Keratinocyte (primary cell): Measurements from ENCODE around the gene NCR1. TPM values are rescaled to one million over a fixed set of nuclear protein-coding genes. Genes with fewer than 3 reads are reported as not detected.
"Not testable (repeated sequence)": the region's sequence is repeated elsewhere in the genome, so short reads cannot be mapped to it uniquely, and the experiment has no call there.

Experiments used
- DNase-seq: peaks from one replicate; pipeline ENCODE4 v3.0.0-alpha.2; 2011; ENCODE audit warnings: low read depth, missing footprints, low spot score
- FAIRE-seq: peaks from 2 replicates; lab custom pipeline; 2011; peaks lifted over from hg19 to GRCh38; lab: Jason Lieb, UNC
- H2AFZ ChIP-seq: 2 replicates; pipeline ENCODE4 v1.6.0; 2012; ENCODE audit warnings: low read length, control low read depth, inconsistent platforms; ENCODE audit not compliant: control insufficient read depth
- H3K27ac ChIP-seq: 2 replicates; pipeline ENCODE4 v1.5.1; 2011; ENCODE audit warnings: low read length; ENCODE audit not compliant: control insufficient read depth, insufficient read depth
- H3K27me3 ChIP-seq: 3 replicates; pipeline ENCODE4 v1.6.0; 2011; ENCODE audit warnings: low read length; ENCODE audit not compliant: control insufficient read depth, insufficient read depth; ENCODE audit errors: extremely low read depth
- H3K36me3 ChIP-seq, 2 experiments: 2 replicates in 1 of 2; 3 replicates in 1 of 2; pipeline ENCODE4 v1.5.1; 2011; ENCODE audit warnings: low read length in 2 of 2, mild to moderate bottlenecking in 1 of 2; ENCODE audit not compliant: control insufficient read depth in 2 of 2, insufficient read depth in 2 of 2; ENCODE audit errors: extremely low read depth in 1 of 2
- H3K4me1 ChIP-seq: 3 replicates; pipeline ENCODE4 v1.5.1; 2011; ENCODE audit warnings: low read length; ENCODE audit not compliant: control insufficient read depth, insufficient read depth; ENCODE audit errors: extremely low read depth
- H3K4me2 ChIP-seq: 3 replicates; pipeline ENCODE4 v1.6.0; 2011; ENCODE audit warnings: low read depth, low read length; ENCODE audit not compliant: control insufficient read depth, insufficient read depth; ENCODE audit errors: extremely low read depth
- H3K4me3 ChIP-seq, 3 experiments: fragments of 200-600 bp in 1 of 3; sonication (generic) in 1 of 3; 2 replicates in 2 of 3; 3 replicates in 1 of 3; pipeline ENCODE4 v1.5.1; 2011 to 2016; ENCODE audit warnings: low read length in 3 of 3, mild to moderate bottlenecking in 3 of 3, control low read depth in 2 of 3, inconsistent platforms in 1 of 3, low read depth in 1 of 3, mixed read lengths in 1 of 3, mixed run types in 1 of 3, moderate library complexity in 1 of 3; ENCODE audit not compliant: control insufficient read depth in 2 of 3, insufficient read depth in 2 of 3; ENCODE audit errors: extremely low read depth in 1 of 3
- H3K79me2 ChIP-seq: 2 replicates; pipeline ENCODE4 v1.6.0; 2012; ENCODE audit warnings: low read length; ENCODE audit not compliant: control insufficient read depth, insufficient read depth
- H3K9ac ChIP-seq: 3 replicates; pipeline ENCODE4 v1.6.0; 2011; ENCODE audit warnings: low read length; ENCODE audit not compliant: control insufficient read depth, insufficient read depth; ENCODE audit errors: extremely low read depth
- H3K9me1 ChIP-seq: 3 replicates; pipeline ENCODE4 v1.6.0; 2011; ENCODE audit warnings: low read length; ENCODE audit not compliant: control insufficient read depth, insufficient read depth; ENCODE audit errors: extremely low read depth
- H3K9me3 ChIP-seq: 2 replicates; pipeline ENCODE4 v1.5.1; 2012; ENCODE audit warnings: low read depth, low read length; ENCODE audit not compliant: control insufficient read depth
- H4K20me1 ChIP-seq: 3 replicates; pipeline ENCODE4 v1.6.0; 2011; ENCODE audit warnings: low read length; ENCODE audit not compliant: control insufficient read depth, insufficient read depth; ENCODE audit errors: extremely low read depth
- EZH2 ChIP-seq: IDR thresholded peaks from one replicate; pipeline ENCODE4 v1.6.1; 2012; ENCODE audit warnings: inconsistent platforms, mild to moderate bottlenecking, low read length, moderate library complexity
- dilution Hi-C: fragments of 300-500 bp; cut with MboI; formaldehyde crosslinking; loops from one replicate; pipeline ENCODE4 v1.7.0; 2020; ENCODE audit warnings: low sequenced_read_pairs; ENCODE audit not compliant: extremely low pct_ligation_motif_present
- polyA plus RNA-seq, 5 experiments: library from polyadenylated mRNA; depleted of rRNA in 3 of 5; stranded (reverse) in 3 of 5; stranded (forward) in 1 of 5; unstranded in 1 of 5; fragments of >200 nt; gene quantifications; 1 replicate in 1 of 5; 2 replicates in 3 of 5; 3 replicates in 1 of 5; pipeline versions ENCODE4 v1.2.1 to v1.2.3, GENCODE V29; 2011 to 2012; ENCODE audit warnings: missing spikeins in 2 of 5, low read depth in 1 of 5, low replicate concordance in 1 of 5
- TF ChIP-seq, protein P1 (sequence below), 3 experiments: IDR thresholded peaks in 1 of 3; conservative IDR thresholded peaks in 1 of 3; optimal IDR thresholded peaks in 1 of 3; 2 replicates in 2 of 3; 3 replicates in 1 of 3; pipeline versions ENCODE3 to v1.5.1; 2011; ENCODE audit warnings: low read length in 3 of 3, mild to moderate bottlenecking in 3 of 3, moderate library complexity in 2 of 3, control low read depth in 1 of 3, inconsistent platforms in 1 of 3; ENCODE audit not compliant: insufficient read depth in 2 of 3; ENCODE audit errors: extremely low read depth in 1 of 3

Gene NCR1
- polyA plus RNA-seq, 1 donor (not counting 4 experiments of a cell fraction or from before 2014, with no cell fraction given): not detected

DNA sequence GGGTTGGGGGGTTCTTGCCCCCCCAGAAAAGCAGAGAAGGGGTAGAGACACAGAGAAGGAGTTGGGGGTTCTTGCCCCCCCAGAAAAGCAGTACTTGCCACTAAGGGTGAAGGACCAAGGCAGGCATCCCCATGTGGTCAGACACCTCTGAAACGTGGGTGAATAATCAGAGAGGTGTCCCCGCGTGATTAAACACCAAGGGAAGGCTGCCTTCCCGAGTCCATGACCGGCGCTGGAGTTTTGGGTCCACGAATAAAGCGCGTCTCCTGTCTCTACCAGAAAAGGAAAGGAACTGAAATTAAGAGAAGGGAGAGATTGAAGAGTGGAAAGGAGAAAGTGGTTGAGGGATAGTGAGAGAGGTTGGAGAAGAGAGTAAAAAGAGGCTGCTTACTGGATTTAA is 6.3 kb upstream of the NCR1 start:
- H4K20me1 ChIP-seq, H3K9me1 ChIP-seq, H3K4me1 ChIP-seq, H3K9me3 ChIP-seq, H3K9ac ChIP-seq, H3K36me3 ChIP-seq, H3K27ac ChIP-seq, H2AFZ ChIP-seq, dilution Hi-C loops, H3K27me3 ChIP-seq, H3K4me3 ChIP-seq, H3K79me2 ChIP-seq, FAIRE-seq, H3K4me2 ChIP-seq, DNase-seq: not testable (repeated sequence)

GRCh38 chr19:54901153-54901552 is 4.8 kb upstream of the NCR1 start:
- H4K20me1 ChIP-seq, H3K27ac ChIP-seq, dilution Hi-C loops, H3K4me2 ChIP-seq, H3K4me3 ChIP-seq, H3K36me3 ChIP-seq, FAIRE-seq, H3K9ac ChIP-seq, H3K79me2 ChIP-seq, DNase-seq, H3K9me3 ChIP-seq, H3K27me3 ChIP-seq, H3K4me1 ChIP-seq, H2AFZ ChIP-seq, H3K9me1 ChIP-seq: not testable (repeated sequence)

GRCh38 chr19:54902061-54902460 is 3.9 kb upstream of the NCR1 start:
- no peaks in the 10 kb centered on the region for H3K9me1 ChIP-seq
- H3K9me3 ChIP-seq: no peaks in the 10 kb centered on the region
- H3K4me1 ChIP-seq: no peaks in the 10 kb centered on the region
- H3K36me3 ChIP-seq: no peaks in the 10 kb centered on the region
- TF ChIP-seq EZH2: no peak
- TF ChIP-seq, protein P1, sequence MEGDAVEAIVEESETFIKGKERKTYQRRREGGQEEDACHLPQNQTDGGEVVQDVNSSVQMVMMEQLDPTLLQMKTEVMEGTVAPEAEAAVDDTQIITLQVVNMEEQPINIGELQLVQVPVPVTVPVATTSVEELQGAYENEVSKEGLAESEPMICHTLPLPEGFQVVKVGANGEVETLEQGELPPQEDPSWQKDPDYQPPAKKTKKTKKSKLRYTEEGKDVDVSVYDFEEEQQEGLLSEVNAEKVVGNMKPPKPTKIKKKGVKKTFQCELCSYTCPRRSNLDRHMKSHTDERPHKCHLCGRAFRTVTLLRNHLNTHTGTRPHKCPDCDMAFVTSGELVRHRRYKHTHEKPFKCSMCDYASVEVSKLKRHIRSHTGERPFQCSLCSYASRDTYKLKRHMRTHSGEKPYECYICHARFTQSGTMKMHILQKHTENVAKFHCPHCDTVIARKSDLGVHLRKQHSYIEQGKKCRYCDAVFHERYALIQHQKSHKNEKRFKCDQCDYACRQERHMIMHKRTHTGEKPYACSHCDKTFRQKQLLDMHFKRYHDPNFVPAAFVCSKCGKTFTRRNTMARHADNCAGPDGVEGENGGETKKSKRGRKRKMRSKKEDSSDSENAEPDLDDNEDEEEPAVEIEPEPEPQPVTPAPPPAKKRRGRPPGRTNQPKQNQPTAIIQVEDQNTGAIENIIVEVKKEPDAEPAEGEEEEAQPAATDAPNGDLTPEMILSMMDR (optimal IDR thresholded peaks at IDR 0.05 in 1 of 3, IDR thresholded peaks at IDR 0.05 in 1 of 3, conservative IDR thresholded peaks at IDR 0.05 in 1 of 3; ENCODE audit: extremely low read depth in 1 of 3, insufficient read depth in 2 of 3, low read length in 3 of 3): no peak
- H2AFZ ChIP-seq: no peak overlapping the region
- H3K79me2 ChIP-seq: no peaks in the 10 kb centered on the region
- DNase-seq (no peak), FAIRE-seq (no peak)
- H3K9ac ChIP-seq: no peak overlapping the region
- no peaks in the 10 kb centered on the region for H3K27me3 ChIP-seq
- no peaks in the 10 kb centered on the region for H4K20me1 ChIP-seq
- H3K4me3 ChIP-seq: no peak overlapping the region
- H3K27ac ChIP-seq: no peak overlapping the region
- dilution Hi-C loops: no loop called here
- no peak overlapping the region for H3K4me2 ChIP-seq
